Fibroblast of lung (primary cell): ENCODE measurements around the gene IGF2BP2.

ENCODE experiments used
- EZH2 ChIP-seq: IDR thresholded peaks from 2 replicates; pipeline ENCODE4 v1.5.1; 2012; ENCODE audit warnings: low read length, control low read depth, mild to moderate bottlenecking; ENCODE audit errors: missing control alignments
- TF ChIP-seq, protein P1 (sequence below), 2 donors: IDR thresholded peaks in 1 of 2; conservative IDR thresholded peaks in 1 of 2; 1 replicate in 1 of 2; 2 replicates in 1 of 2; pipeline ENCODE4 v1.5.1; 2011 to 2012; ENCODE audit warnings: low read length in 2 of 2, control low read depth in 1 of 2, inconsistent platforms in 1 of 2, low read depth in 1 of 2, mild to moderate bottlenecking in 1 of 2

DNA sequence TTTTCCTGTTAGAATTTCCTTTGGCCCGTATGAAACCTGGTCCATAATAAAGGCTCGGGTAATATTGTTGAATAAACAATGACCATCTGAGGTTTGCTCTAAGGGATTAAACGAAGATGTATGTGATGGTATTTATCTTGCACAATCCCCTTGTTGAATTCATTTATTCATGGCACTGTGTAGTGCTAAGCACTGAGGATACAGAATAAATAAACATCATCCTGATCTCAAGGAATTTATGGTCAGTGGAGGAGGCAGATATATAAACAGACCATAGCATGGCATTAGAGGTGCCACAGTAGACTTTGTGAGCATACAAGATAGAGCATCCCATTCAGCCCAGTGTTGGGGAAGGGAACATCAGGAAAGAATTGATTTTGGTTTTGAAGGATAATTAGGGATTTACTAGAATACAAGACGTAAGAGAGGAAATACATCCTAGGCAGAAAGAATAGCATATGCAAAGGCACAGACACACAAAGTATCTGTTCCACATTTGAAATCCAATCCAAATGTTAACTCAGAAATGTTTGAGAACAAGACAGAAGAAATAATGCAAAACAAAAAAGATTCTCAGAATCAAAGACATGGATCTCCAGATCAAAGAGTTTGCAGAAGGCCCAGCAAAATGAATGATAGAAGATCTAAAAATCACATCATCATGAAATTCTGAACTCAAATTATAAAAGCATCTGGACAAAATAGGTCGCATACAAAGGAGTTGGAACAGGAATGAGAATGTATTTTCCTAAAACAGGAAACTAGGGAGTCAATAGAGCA, 5.4 kb upstream of the IGF2BP2 start:
- TF ChIP-seq, protein P1, sequence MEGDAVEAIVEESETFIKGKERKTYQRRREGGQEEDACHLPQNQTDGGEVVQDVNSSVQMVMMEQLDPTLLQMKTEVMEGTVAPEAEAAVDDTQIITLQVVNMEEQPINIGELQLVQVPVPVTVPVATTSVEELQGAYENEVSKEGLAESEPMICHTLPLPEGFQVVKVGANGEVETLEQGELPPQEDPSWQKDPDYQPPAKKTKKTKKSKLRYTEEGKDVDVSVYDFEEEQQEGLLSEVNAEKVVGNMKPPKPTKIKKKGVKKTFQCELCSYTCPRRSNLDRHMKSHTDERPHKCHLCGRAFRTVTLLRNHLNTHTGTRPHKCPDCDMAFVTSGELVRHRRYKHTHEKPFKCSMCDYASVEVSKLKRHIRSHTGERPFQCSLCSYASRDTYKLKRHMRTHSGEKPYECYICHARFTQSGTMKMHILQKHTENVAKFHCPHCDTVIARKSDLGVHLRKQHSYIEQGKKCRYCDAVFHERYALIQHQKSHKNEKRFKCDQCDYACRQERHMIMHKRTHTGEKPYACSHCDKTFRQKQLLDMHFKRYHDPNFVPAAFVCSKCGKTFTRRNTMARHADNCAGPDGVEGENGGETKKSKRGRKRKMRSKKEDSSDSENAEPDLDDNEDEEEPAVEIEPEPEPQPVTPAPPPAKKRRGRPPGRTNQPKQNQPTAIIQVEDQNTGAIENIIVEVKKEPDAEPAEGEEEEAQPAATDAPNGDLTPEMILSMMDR (conservative IDR thresholded peaks at IDR 0.05 in 1 of 2, IDR thresholded peaks at IDR 0.05 in 1 of 2; ENCODE audit: low read depth in 1 of 2, low read length in 2 of 2), result no peak
- TF ChIP-seq EZH2, result no peak
